ENCODE measurements around the gene EVC2.

DNA sequence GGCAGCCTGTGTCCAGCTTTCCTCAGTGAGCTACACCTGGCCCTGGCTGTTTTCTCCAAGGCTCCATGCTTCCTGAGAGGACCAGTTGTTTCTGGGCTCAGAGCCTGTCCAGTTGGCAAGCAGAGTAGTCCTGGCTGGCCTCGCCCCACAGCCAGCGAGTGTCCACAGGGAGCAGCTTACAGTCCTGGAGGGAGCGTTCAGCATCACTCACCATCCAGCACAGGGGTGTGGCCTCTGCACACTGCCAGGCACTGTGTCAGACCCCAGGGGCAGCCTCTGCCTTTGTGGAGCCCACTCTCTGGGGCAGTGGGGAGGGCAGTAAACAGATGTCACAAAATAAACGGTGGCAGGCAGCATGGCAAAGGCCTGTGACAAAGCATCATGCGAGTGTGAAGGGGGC, 26.5 kb upstream of the EVC2 start:
- TF ChIP-seq CTCF (IDR thresholded peaks at IDR 0.05): no peak
- TF ChIP-seq ZFX (IDR thresholded peaks at IDR 0.05; ENCODE audit: borderline replicate concordance): no peak

Measured in 22Rv1 (cell line).